Sigmoid colon (tissue), 7 donors: ENCODE measurements around the gene TMED9. TPM values are rescaled to one million over a fixed set of nuclear protein-coding genes. Genes with fewer than 3 reads are reported as not detected.

Source experiments
- DNase-seq: peaks from one replicate; pipeline ENCODE4 v3.0.0-alpha.2; 2019
- H3K27ac ChIP-seq, 4 donors: fragments of 200-600 bp; sonication (generic); one replicate each; pipeline ENCODE4 v1.5.1; 2016 to 2019; ENCODE audit warnings: mild to moderate bottlenecking in 1 of 4
- H3K27me3 ChIP-seq, 3 donors: fragments of 200-600 bp; sonication (generic); one replicate each; pipeline ENCODE4 v1.5.1; 2019; ENCODE audit warnings: mild to moderate bottlenecking in 1 of 3
- H3K36me3 ChIP-seq, 4 donors: fragments of 200-600 bp; sonication (generic); one replicate each; pipeline ENCODE4 v1.5.1; 2016 to 2019
- H3K4me1 ChIP-seq, 4 donors: fragments of 200-600 bp; sonication (generic); one replicate each; pipeline ENCODE4 v1.5.1; 2017 to 2019
- H3K4me3 ChIP-seq, 4 donors: fragments of 200-600 bp; sonication (generic); one replicate each; pipeline ENCODE4 v1.5.1; 2017 to 2019; ENCODE audit warnings: mild to moderate bottlenecking in 2 of 4, moderate library complexity in 1 of 4
- H3K9me3 ChIP-seq, 4 donors: fragments of 200-600 bp in 3 of 4; sonication (generic) in 3 of 4; one replicate each; pipeline versions ENCODE4 v1.5.1 to v1.6.1; 2013 to 2019
- CTCF ChIP-seq, 4 experiments: fragments of 450-650 bp in 3 of 4; fragments of 200-600 bp in 1 of 4; IDR thresholded peaks; one replicate each; pipeline ENCODE4 v1.5.1; 2016 to 2019; ENCODE audit warnings: antibody characterized with exemption in 4 of 4, mild to moderate bottlenecking in 3 of 4, moderate library complexity in 2 of 4
- EP300 ChIP-seq, 4 donors: sonication (generic); formaldehyde crosslinking; IDR thresholded peaks; one replicate each; pipeline ENCODE4 v1.6.1; 2017; ENCODE audit warnings: antibody characterized with exemption in 4 of 4
- POLR2A ChIP-seq, 2 donors: fragments of 450-650 bp; IDR thresholded peaks; one replicate each; pipeline ENCODE4 v1.6.1; 2016; ENCODE audit warnings: antibody characterized with exemption in 2 of 2, mild to moderate bottlenecking in 2 of 2, moderate library complexity in 2 of 2
- POLR2AphosphoS5 ChIP-seq, 4 donors: sonication (generic); formaldehyde crosslinking; IDR thresholded peaks; one replicate each; pipeline ENCODE4 v1.6.1; 2017; ENCODE audit warnings: antibody characterized with exemption in 4 of 4
- WGBS, 2 donors: extraction: QIAGEN DNeasy Blood & Tissue Kit; methylation state at CpG; one replicate each; pipeline ENCODE4 v1.1.7; 2013; 5-methylcytosine and 5-hydroxymethylcytosine counted together
- intact Hi-C: fragments of 100-400 bp; cut with DNase I; formaldehyde crosslinking; loops from one replicate; pipeline ENCODE4 v1.15.1; 2023
- polyA plus RNA-seq, 3 donors: library from polyadenylated mRNA; stranded (reverse); fragments of 200-250 nt; gene quantifications; one replicate each; pipeline ENCODE4 v1.2.3, GENCODE V29; 2013
- total RNA-seq, 4 donors: library from RNA; depleted of rRNA; stranded (reverse); fragments of >200 nt; gene quantifications; one replicate each; pipeline ENCODE4 v1.1.0, GENCODE V29; 2016
- donor health status: healthy with polysubstance abuse.
- donor health status: Bipolar disorder and iron deficiency.
- donor health status: healthy.

The TMED9 gene
- total and polyA plus RNA-seq, 7 donors = 37.2 to 221 (median 56.8) TPM

GRCh38 chr5:177548495-177548894 is 43.5 kb upstream of the TMED9 start:
- H3K9me3 ChIP-seq = no peaks in the 10 kb centered on the region
- peak overlapping the region in 3 of 4 donors; percentile 33 to 55 (median 44) for H3K27ac ChIP-seq
- DNase-seq = no peak
- peaks cover 0 to 15% (median 0%) of the 10 kb centered on the region in 4 donors for H3K36me3 ChIP-seq
- H3K27me3 ChIP-seq = no peaks in the 10 kb centered on the region
- intact Hi-C loops = no loop called here
- H3K4me3 ChIP-seq = no peak overlapping the region
- TF ChIP-seq CTCF (IDR thresholded peaks at IDR 0.05) (no peak), POLR2A (IDR thresholded peaks at IDR 0.05) (no peak), EP300 (IDR thresholded peaks at IDR 0.05) (no peak), POLR2AphosphoS5 (IDR thresholded peaks at IDR 0.05) (no peak)
- H3K4me1 ChIP-seq = peaks cover 0 to 90% (median 69%) of the 10 kb centered on the region in 4 donors
- 78 to 86% methylated on average over 1 of the region's 1 CpG for WGBS, 2 donors

GRCh38 chr5:177550122-177550521 is 41.9 kb upstream of the TMED9 start:
- no peak for DNase-seq
- TF ChIP-seq CTCF (IDR thresholded peaks at IDR 0.05) (no peak), EP300 (IDR thresholded peaks at IDR 0.05) (no peak), POLR2A (IDR thresholded peaks at IDR 0.05) (no peak)
- Histone ChIP-seq H3K27ac (no peak overlapping the region), H3K4me1 (peaks cover 0 to 81% (median 53%) of the 10 kb centered on the region in 4 donors), H3K4me3 (no peak overlapping the region), H3K36me3 (peaks cover 0 to 15% (median 0%) of the 10 kb centered on the region in 4 donors), H3K27me3 (no peaks in the 10 kb centered on the region), H3K9me3 (no peaks in the 10 kb centered on the region)
- WGBS, 2 donors = 93 to 96% methylated on average over 1 of the region's 1 CpG
- intact Hi-C loops = no loop called here

DNA sequence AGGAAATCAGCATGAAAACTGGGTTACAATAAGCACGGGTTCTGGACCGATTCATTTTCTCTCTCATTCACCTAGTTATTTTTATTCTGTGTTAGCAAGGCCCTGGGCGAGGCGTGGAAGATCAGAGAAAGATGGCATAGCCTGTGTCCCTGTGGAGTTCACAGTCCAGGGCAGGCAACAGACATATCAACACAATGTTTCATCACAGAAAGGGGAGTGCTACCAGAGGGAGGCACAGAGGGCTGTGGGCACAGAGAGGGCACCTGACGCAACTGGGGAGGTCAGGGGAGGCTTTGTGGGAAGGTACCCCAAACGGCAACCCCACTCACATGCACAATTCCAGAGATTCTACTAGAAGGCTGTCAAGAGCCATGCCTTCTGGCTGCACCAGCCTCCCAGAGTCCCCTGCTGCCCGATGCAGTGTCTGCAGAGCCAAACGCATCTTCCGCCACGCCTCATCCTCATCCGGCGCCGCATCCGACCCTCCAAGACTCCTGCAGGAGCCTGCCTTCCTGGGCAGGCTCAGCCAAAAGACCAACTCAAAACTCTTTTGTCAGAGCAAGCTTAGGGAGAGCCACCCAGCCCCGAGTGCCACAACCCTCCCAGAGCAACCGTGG is 39.1 kb upstream of the TMED9 start:
- peaks cover 0 to 15% (median 0%) of the 10 kb centered on the region in 4 donors for H3K36me3 ChIP-seq
- no peak for TF ChIP-seq POLR2A (IDR thresholded peaks at IDR 0.05)
- intact Hi-C loops = loop anchor here (2.0 kb wide), 1 partner anchor 40 kb away; the partner anchor contains the start of gene TMED9
- peak overlapping the region; percentile 78 to 98 (median 96) for H3K4me3 ChIP-seq
- H3K9me3 ChIP-seq = no peaks in the 10 kb centered on the region
- H3K27me3 ChIP-seq = no peaks in the 10 kb centered on the region
- H3K4me1 ChIP-seq = peaks cover 0 to 59% (median 31%) of the 10 kb centered on the region in 4 donors
- H3K27ac ChIP-seq = peak overlapping the region; percentile 82 to 91 (median 89)
- DNase-seq = no peak
- WGBS, 2 donors = 45 to 64% methylated on average over 16 of the region's 16 CpGs

DNA sequence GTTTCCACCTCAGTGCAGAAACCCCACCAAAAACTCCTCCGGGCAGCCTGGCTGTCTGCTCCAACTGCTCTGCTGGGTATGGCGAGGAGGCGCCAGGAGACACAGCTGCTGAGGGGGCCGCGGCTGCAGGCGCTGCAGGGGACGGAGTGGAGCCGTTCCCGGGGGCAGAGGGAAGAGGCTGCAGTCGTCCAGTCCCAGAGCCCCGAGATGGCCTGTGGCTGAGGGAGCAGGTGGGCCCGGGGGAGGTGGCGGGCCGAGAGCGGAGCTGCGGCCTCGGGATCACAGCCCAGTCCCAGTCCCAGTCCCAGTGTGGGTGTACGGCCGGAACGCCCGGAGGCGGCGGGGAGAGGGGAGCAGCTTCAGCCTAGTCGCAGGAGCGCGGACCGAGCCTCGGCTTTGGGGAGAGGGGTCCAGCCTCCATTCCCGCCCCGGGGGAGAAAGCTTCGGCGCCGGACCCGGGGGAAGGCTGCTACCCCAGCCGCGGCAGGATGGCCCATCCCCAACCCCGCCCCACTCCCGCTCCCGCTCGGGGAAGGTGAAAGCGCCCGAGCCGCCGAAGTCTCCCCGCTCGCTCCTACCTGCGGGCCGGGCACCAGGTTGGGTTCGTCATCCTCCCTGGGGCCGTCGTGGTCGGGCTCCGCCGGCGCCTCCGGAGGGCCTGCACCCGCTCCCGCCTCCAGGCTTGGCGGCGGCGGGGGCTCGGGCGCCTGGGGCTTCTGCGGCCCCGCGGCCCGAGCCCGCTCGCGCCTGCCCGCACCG is 38.2 kb upstream of the TMED9 start:
- 0% methylated on average over 72 of the region's 72 CpGs for WGBS, 2 donors
- peak; percentile 75 for DNase-seq

More for the DNA sequence above, 38.2 kb upstream of the TMED9 start:
- peak overlapping the region; percentile 78 to 98 (median 96) for H3K4me3 ChIP-seq
- TF ChIP-seq POLR2AphosphoS5 (IDR thresholded peaks at IDR 0.05) = no peak
- no peak for TF ChIP-seq POLR2A (IDR thresholded peaks at IDR 0.05)
- no peak for TF ChIP-seq CTCF (IDR thresholded peaks at IDR 0.05)
- TF ChIP-seq EP300 (IDR thresholded peaks at IDR 0.05) = no peak
- intact Hi-C loops = loop anchor here (2.0 kb wide), 2 partner anchors 39 to 47 kb away; partner anchors contain the start of genes B4GALT7 and TMED9
- H3K36me3 ChIP-seq = peaks cover 0 to 15% (median 0%) of the 10 kb centered on the region in 4 donors
- no peaks in the 10 kb centered on the region for H3K9me3 ChIP-seq
- H3K27me3 ChIP-seq = no peaks in the 10 kb centered on the region
- H3K4me1 ChIP-seq = peaks cover 0 to 50% (median 22%) of the 10 kb centered on the region in 4 donors
- peak overlapping the region; percentile 82 to 91 (median 89) for H3K27ac ChIP-seq
